WERI-Rb-1 (cell line): ENCODE data around the gene DNAJB6.

Experiments
- DNase-seq: peaks from one replicate; pipeline ENCODE4 v3.0.0-alpha.2; 2020
- H3K27ac ChIP-seq: fragments of 250-450 bp; sonication (Bioruptor Pico); 2 replicates; pipeline ENCODE4 v1.5.1; 2020; ENCODE audit warnings: mild to moderate bottlenecking, moderate library complexity
- H3K27me3 ChIP-seq: fragments of 250-450 bp; sonication (Bioruptor Pico); 2 replicates; pipeline ENCODE4 v1.5.1; 2021; ENCODE audit warnings: mild to moderate bottlenecking, low read depth, moderate library complexity; ENCODE audit not compliant: insufficient read depth, severe bottlenecking
- H3K36me3 ChIP-seq: fragments of 250-450 bp; sonication (Bioruptor Pico); 2 replicates; pipeline ENCODE4 v1.5.1; 2020; ENCODE audit warnings: mild to moderate bottlenecking, moderate library complexity
- H3K4me3 ChIP-seq: 2 replicates; pipeline ENCODE4 v1.5.1; 2011; ENCODE audit warnings: low read depth, mild to moderate bottlenecking, control low read depth, low read length
- H3K9me3 ChIP-seq: fragments of 250-450 bp; sonication (Bioruptor Pico); 2 replicates; pipeline ENCODE4 v1.5.1; 2021; ENCODE audit warnings: mild to moderate bottlenecking, moderate library complexity; ENCODE audit not compliant: severe bottlenecking
- TF ChIP-seq, protein P1 (sequence below): IDR thresholded peaks from 2 replicates; pipeline ENCODE4 v1.5.1; 2011; ENCODE audit warnings: low read depth, mild to moderate bottlenecking, control low read depth, inconsistent platforms, low read length

DNAJB6 gene

DNA sequence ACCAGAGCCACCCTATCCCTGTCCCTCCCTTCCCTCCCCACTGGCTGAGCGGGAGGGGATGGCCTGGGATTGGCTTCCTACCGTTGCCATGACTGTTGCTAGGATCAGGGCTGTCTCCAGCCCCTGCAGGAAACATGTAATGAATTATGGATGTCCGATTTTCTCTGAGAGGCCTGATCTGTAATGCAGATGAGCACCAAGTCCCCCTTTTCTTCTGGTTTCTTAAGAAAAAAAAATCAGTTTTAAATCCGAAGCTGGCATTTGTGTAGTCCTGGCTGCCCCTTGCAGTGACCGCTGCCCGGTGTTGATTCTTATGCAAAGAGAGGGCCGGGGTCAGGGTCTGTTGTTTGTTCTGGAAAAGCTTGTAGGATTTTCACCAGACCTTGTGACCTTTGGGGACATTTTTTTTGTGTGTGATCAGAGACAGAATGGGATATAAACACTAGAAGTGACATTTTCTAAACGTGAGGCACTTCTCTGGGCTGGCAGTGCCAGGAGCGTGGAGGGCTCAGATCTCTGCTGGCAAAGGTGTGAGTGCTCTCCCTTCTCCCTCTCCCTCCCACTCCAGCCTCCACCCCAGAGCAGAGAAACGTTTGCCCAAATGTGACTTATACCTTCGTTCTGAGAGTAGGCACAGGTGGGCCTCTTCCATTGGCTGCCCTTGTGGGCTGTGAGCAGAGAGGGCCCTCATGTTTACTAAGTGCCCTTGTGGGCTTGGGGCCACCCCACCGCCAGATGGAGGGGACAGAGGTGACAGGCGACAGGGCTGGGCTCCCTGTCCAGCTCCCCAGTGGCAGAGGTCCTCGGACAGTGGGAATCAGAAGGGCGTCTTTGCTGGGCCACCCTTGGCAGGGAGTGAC lies 127.5 kb downstream of the DNAJB6 start:
- Histone ChIP-seq H3K9me3 (no peaks in the 10 kb centered on the region), H3K36me3 (no peaks in the 10 kb centered on the region), H3K27ac (no peak overlapping the region), H3K4me3 (no peak overlapping the region), H3K27me3 (no peaks in the 10 kb centered on the region)
- DNase-seq: peak; percentile 63
- TF ChIP-seq, protein P1, sequence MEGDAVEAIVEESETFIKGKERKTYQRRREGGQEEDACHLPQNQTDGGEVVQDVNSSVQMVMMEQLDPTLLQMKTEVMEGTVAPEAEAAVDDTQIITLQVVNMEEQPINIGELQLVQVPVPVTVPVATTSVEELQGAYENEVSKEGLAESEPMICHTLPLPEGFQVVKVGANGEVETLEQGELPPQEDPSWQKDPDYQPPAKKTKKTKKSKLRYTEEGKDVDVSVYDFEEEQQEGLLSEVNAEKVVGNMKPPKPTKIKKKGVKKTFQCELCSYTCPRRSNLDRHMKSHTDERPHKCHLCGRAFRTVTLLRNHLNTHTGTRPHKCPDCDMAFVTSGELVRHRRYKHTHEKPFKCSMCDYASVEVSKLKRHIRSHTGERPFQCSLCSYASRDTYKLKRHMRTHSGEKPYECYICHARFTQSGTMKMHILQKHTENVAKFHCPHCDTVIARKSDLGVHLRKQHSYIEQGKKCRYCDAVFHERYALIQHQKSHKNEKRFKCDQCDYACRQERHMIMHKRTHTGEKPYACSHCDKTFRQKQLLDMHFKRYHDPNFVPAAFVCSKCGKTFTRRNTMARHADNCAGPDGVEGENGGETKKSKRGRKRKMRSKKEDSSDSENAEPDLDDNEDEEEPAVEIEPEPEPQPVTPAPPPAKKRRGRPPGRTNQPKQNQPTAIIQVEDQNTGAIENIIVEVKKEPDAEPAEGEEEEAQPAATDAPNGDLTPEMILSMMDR: no peak

DNA sequence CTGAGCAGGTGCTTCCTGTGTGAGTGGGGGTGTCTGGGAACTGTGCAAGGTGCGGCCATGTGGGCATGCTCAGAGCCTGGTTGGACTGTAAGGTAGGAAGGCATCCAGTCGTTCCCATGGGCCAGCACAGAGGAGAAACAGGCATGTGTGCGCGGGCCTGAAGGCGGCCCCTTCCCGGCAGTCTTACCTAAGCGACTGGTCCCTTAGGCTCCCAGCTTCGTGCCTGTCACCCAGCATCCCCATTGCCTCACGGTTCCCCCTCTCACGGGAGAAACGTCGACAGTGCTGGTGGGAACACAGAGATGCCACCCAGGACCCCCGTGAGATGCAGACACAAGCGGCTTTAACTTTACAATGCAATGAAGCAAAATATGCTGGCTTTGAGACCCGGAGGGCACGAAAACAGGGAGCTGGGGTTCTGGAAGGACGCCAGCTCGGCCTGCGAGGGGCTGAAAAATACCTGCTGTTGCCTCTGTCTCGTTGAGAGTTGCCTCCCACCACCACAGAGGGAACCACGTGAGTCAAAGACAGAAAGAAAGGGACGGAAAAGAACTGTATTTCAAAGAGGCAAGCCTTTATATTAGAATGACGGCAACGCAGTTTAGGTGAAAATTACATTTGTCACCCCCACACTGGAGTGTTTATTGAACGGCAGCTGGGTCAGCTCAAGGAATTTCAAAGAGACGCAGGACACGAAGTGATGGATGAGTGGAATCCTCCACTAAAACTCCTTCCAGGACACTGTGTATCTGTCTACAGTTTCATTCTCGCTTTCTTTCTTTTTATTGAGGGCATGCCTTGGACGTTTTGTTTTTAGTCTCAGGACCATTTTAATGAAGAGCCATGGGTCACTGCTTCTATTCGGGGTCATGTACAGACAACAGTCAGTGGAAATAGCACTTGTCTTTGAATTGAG lies 128.4 kb downstream of the DNAJB6 start:
- Histone ChIP-seq H3K4me3 (no peak overlapping the region), H3K27ac (no peak overlapping the region), H3K36me3 (no peaks in the 10 kb centered on the region), H3K27me3 (no peaks in the 10 kb centered on the region), H3K9me3 (no peaks in the 10 kb centered on the region)
- DNase-seq: no peak
- TF ChIP-seq, protein P1: no peak

DNA sequence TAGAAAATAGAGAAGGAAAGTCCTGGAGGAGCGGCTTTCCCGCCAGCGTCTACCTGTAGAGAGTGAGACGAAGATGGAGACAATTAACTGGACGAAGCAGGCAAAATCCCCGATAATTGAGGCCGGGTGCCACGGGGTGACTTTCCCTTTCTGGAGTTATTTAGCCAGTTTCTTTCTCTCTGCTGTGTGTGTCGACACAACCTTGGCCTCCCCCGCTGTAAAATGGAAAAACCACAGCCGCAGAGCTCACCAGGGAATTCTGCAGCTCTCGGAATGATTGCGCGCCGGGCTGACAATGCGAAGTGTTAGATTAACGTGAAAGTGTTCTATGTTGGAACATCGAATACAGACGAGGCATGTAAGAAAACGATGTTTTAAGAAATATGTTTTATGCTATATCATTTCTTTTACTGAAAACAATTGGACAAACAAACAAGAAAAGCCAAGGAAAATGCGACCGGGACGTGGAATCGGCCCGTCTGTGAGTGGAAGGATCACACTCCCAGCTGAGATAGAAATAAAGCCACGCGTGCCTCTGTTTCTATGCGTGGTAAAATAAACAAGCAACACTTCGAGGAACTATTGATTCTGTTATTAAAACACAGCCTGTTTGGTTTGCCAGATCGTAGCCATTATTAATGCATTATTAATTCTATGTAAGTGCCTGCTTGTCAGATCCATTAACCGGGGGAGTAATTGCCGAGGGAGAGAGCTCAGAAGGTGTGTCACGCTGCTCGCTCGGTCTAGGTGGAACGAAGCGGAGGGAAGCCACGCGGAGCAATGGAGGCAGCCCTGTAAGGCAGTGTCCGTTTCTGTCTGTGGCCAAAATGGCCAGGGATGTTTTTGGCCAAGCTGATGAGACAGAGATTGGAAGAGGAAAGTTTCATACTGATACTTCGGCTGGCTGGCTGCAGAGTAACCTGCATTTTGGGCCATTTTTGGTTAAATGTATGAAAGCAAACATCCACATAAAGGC lies 129.4 kb downstream of the DNAJB6 start:
- Histone ChIP-seq H3K36me3 (no peaks in the 10 kb centered on the region), H3K4me3 (no peak overlapping the region), H3K27me3 (no peaks in the 10 kb centered on the region), H3K9me3 (no peaks in the 10 kb centered on the region), H3K27ac (no peak overlapping the region)
- TF ChIP-seq, protein P1: no peak
- no peak for DNase-seq

DNA sequence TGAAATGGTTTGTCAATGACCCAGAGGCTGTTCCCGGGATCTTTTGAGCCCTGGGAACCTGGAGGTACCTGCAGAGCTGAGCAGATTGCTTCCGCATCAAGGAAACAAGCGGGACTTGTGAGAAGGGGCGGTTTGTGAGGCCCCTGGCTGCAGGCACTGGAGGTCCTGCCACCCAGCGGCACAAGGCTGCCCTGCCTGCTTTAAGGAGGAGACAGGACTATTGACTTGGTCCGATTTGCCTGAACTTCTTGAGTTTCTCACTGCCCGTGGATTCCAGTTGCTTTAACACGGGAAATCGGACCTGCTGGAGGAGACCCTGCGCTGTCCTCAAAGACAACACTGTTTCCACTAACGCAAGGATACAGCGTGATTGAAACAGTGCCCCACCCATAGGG lies 130.1 kb downstream of the DNAJB6 start:
- Histone ChIP-seq H3K4me3 (no peak overlapping the region), H3K27me3 (no peaks in the 10 kb centered on the region), H3K27ac (no peak overlapping the region), H3K9me3 (no peaks in the 10 kb centered on the region), H3K36me3 (no peaks in the 10 kb centered on the region)
- DNase-seq: no peak
- TF ChIP-seq, protein P1: no peak
